GM19455 (cell line): ENCODE results near the gene IFNL1.
"Not testable (repeated sequence)": the region's sequence is repeated elsewhere in the genome, so short reads cannot be mapped to it uniquely, and the experiment has no call there.

Source experiments
- ATAC-seq: cut with Tn5 transposase; IDR thresholded peaks from one replicate; pipeline ENCODE4 v1.9.1; 2021; ENCODE audit not compliant: unreplicated experiment

IFNL1 gene

GRCh38 chr19:39270036-39270871 is 26.0 kb upstream of the IFNL1 start:
- no peak for ATAC-seq

- not testable (repeated sequence) for ATAC-seq
Measured at GRCh38 chr19:39273859-39274258, 22.3 kb upstream of the IFNL1 start.

GRCh38 chr19:39275578-39275977 is 20.6 kb upstream of the IFNL1 start:
- no peak for ATAC-seq

- no peak for ATAC-seq
Measured at GRCh38 chr19:39276740-39277139, 19.5 kb upstream of the IFNL1 start.

GRCh38 chr19:39277598-39277997 is 18.6 kb upstream of the IFNL1 start:
- ATAC-seq = no peak

- no peak for ATAC-seq
Measured at GRCh38 chr19:39282021-39282420, 14.2 kb upstream of the IFNL1 start.

GRCh38 chr19:39284032-39284431 is 12.2 kb upstream of the IFNL1 start:
- no peak for ATAC-seq

- ATAC-seq = no peak
Measured at GRCh38 chr19:39293394-39293793, 2.8 kb upstream of the IFNL1 start.

- no peak for ATAC-seq
Measured at GRCh38 chr19:39296906-39297305, 699 bp downstream of the IFNL1 start.

GRCh38 chr19:39297931-39298634 is 1.9 kb downstream of the IFNL1 start:
- no peak for ATAC-seq

- ATAC-seq = no peak
Measured at GRCh38 chr19:39299404-39299803, 3.2 kb downstream of the IFNL1 start.

GRCh38 chr19:39299832-39300231 is 3.6 kb downstream of the IFNL1 start:
- ATAC-seq = no peak

- no peak for ATAC-seq
Measured at GRCh38 chr19:39301021-39301420, 4.8 kb downstream of the IFNL1 start.

- ATAC-seq = no peak
Measured at GRCh38 chr19:39301562-39301961, 5.4 kb downstream of the IFNL1 start.

- no peak for ATAC-seq
Measured at GRCh38 chr19:39303373-39304184, 7.4 kb downstream of the IFNL1 start.

- ATAC-seq = no peak
Measured at GRCh38 chr19:39304185-39304513, 7.9 kb downstream of the IFNL1 start.

GRCh38 chr19:39304701-39305571 is 8.7 kb downstream of the IFNL1 start:
- ATAC-seq = no peak

- no peak for ATAC-seq
Measured at GRCh38 chr19:39306075-39306474, 9.9 kb downstream of the IFNL1 start.

- no peak for ATAC-seq
Measured at GRCh38 chr19:39307046-39307821, 11.0 kb downstream of the IFNL1 start.
